Fibroblast of lung (primary cell): ENCODE data around the gene ICA1.

Source experiments
- CTCF ChIP-seq, 2 donors: IDR thresholded peaks in 1 of 2; conservative IDR thresholded peaks in 1 of 2; 1 replicate in 1 of 2; 2 replicates in 1 of 2; pipeline ENCODE4 v1.5.1; 2011 to 2012; ENCODE audit warnings: low read length in 2 of 2, control low read depth in 1 of 2, inconsistent platforms in 1 of 2, low read depth in 1 of 2, mild to moderate bottlenecking in 1 of 2
- EZH2 ChIP-seq: IDR thresholded peaks from 2 replicates; pipeline ENCODE4 v1.5.1; 2012; ENCODE audit warnings: low read length, control low read depth, mild to moderate bottlenecking; ENCODE audit errors: missing control alignments

GRCh38 chr7:8228068-8228467 is 33.9 kb downstream of the ICA1 start:
- no peak for TF ChIP-seq CTCF (conservative IDR thresholded peaks at IDR 0.05 in 1 of 2, IDR thresholded peaks at IDR 0.05 in 1 of 2; ENCODE audit: low read depth in 1 of 2, low read length in 2 of 2)
- no peak for TF ChIP-seq EZH2
